ENCODE results near the gene ADCY2.

The ADCY2 gene

DNA sequence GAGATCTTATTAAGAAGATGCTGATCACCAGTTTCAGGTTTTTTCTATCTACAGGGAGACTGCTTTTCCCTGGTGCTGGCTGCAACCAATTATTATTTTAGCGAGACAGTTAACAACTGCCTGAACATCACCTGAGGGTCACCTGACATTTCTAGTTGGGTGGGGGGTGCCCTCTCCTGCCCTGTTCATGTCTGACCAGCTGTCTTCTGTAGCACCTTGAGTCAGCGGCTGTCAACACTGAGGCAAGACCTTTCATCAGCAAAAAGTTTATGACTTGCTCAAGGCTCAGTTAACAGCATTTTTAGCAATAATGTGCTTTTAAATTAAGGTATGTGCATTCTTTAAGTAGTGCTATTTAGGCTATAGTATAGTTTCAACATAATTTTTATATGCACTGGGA, 58.0 kb downstream of the ADCY2 start:
- Histone ChIP-seq H3K9ac (ENCODE audit: low read length) (no peak overlapping the region), H3K9me3 (ENCODE audit: low read length) (no peaks in the 10 kb centered on the region), H3K27ac (ENCODE audit: low read depth, low read length) (no peak overlapping the region), H3K27me3 (ENCODE audit: control insufficient read depth in 1 of 2, insufficient read depth in 2 of 2, low read length in 2 of 2) (no peaks in the 10 kb centered on the region), H3K4me1 (ENCODE audit: insufficient read depth, low read length) (no peaks in the 10 kb centered on the region), H3K36me3 (ENCODE audit: insufficient read depth, low read length) (no peaks in the 10 kb centered on the region), H3K4me3 (ENCODE audit: low read depth in 1 of 2, low read length in 2 of 2) (no peak overlapping the region)

DNA sequence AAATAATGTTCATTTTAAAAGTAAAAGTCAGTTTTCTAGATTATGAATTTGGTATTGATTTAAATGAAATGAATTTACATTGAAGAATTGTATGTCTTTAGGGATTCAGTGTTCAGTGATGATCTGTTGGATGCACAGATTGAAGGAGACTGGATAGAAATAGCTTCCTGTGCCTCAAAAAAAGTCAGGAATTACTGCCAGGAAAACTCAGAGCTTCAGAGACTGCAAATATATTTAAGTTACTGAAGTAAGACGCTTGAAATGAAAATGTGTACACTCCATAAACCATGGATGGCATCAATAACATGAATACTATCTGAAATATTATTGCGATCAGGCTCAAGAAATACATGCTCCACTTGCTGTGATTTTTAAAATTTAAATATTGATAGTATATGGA, 60.3 kb downstream of the ADCY2 start:
- Histone ChIP-seq H3K27ac (ENCODE audit: low read depth, low read length) (no peak overlapping the region), H3K9me3 (ENCODE audit: low read length) (no peaks in the 10 kb centered on the region), H3K4me3 (ENCODE audit: low read depth in 1 of 2, low read length in 2 of 2) (no peak overlapping the region), H3K4me1 (ENCODE audit: insufficient read depth, low read length) (no peaks in the 10 kb centered on the region), H3K27me3 (ENCODE audit: control insufficient read depth in 1 of 2, insufficient read depth in 2 of 2, low read length in 2 of 2) (no peaks in the 10 kb centered on the region), H3K36me3 (ENCODE audit: insufficient read depth, low read length) (no peaks in the 10 kb centered on the region), H3K9ac (ENCODE audit: low read length) (no peak overlapping the region)

DNA sequence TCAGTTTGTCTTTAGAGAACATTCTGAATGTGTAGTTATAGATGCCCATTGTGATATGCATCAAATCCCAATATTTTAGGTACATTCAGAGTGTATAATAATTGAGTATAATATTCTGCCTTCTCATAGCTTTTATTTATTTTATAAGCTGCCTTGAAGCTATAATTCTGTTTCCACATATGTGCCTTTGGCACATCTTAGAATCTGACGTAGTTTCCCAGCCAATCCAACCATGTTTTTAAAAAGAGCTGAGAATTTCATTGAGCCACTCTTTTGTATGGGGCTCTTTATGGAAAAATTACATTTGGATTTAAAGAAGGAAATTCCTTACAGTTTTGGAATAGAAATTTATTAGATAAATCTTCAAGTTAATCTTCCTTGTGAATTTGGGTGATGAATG, 65.4 kb downstream of the ADCY2 start:
- Histone ChIP-seq H3K27ac (ENCODE audit: low read depth, low read length) (no peak overlapping the region), H3K4me1 (ENCODE audit: insufficient read depth, low read length) (peaks cover 13% of the 10 kb centered on the region), H3K27me3 (ENCODE audit: control insufficient read depth in 1 of 2, insufficient read depth in 2 of 2, low read length in 2 of 2) (no peaks in the 10 kb centered on the region), H3K4me3 (ENCODE audit: low read depth in 1 of 2, low read length in 2 of 2) (no peak overlapping the region), H3K9me3 (ENCODE audit: low read length) (no peaks in the 10 kb centered on the region), H3K36me3 (ENCODE audit: insufficient read depth, low read length) (no peaks in the 10 kb centered on the region), H3K9ac (ENCODE audit: low read length) (no peak overlapping the region)

DNA sequence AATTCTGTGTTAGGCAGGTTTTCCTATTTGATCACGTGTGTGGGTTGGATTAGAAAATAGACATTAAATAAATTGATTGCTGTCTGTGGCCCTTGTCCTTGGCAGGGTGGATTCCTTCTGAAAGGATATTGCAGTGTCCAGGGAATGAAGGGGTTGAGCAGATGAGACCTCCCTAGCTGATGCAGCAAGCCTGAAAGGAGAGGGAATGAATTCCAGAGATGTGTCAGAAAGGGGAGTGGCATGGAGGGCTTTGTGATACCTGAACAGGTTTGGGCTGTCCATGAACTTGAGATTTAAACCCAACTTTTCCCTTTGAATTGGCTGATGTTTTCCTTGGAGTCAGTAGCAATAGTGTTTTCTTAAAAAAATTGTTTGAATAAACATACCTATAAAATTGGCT, 66.8 kb downstream of the ADCY2 start:
- no peak overlapping the region for H3K4me3 ChIP-seq (ENCODE audit: low read depth in 1 of 2, low read length in 2 of 2)
- no peak overlapping the region for H3K27ac ChIP-seq (ENCODE audit: low read depth, low read length)
- H3K4me1 ChIP-seq (ENCODE audit: insufficient read depth, low read length), result peaks cover 21% of the 10 kb centered on the region
- no peaks in the 10 kb centered on the region for H3K36me3 ChIP-seq (ENCODE audit: insufficient read depth, low read length)
- H3K27me3 ChIP-seq (ENCODE audit: control insufficient read depth in 1 of 2, insufficient read depth in 2 of 2, low read length in 2 of 2), result no peaks in the 10 kb centered on the region
- no peak overlapping the region for H3K9ac ChIP-seq (ENCODE audit: low read length)
- H3K9me3 ChIP-seq (ENCODE audit: low read length), result no peaks in the 10 kb centered on the region

DNA sequence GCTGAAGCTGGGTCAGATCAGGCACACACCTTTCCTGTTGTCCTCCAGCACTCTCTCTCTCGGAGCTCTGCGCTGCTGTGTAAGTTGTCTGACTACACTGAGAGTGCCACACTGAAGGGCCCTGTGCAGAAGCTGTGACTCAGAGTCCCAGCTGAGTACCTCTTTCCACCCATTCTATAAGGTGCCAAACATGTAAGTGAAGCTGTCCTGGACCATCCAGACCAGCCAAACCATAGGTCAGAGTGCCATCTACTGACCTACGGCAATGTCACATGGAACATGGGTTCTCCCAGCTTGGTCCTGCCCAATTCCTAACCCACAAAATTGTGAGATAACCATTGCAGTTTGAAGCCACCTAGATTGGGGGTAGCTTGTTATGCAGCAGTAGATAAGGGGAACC, 68.2 kb downstream of the ADCY2 start:
- H3K9me3 ChIP-seq (ENCODE audit: low read length), result no peaks in the 10 kb centered on the region

DNA sequence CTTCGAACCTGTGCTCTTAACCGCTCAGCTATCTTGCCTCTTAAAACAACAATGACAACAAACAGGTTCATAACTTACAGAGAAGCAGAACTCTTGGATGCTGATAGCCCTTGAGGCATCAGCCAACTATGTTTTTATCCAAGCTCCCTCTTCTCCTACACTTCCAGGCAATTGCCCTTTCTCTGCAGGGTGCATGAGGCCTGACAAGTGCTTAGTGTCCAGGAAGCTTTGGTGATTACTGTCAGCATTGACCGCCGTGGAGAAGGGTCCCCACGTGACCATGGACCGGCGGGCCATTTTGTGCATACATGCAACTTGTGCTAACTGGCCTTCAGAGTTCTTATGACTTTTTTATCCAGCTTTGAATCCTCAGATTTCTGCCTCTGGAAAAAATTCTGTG, 71.2 kb downstream of the ADCY2 start:
- Histone ChIP-seq H3K4me1 (ENCODE audit: insufficient read depth, low read length) (peaks cover 21% of the 10 kb centered on the region), H3K27me3 (ENCODE audit: control insufficient read depth in 1 of 2, insufficient read depth in 2 of 2, low read length in 2 of 2) (no peaks in the 10 kb centered on the region), H3K27ac (ENCODE audit: low read depth, low read length) (no peak overlapping the region), H3K9ac (ENCODE audit: low read length) (no peak overlapping the region), H3K36me3 (ENCODE audit: insufficient read depth, low read length) (no peaks in the 10 kb centered on the region), H3K9me3 (ENCODE audit: low read length) (no peaks in the 10 kb centered on the region), H3K4me3 (ENCODE audit: low read depth in 1 of 2, low read length in 2 of 2) (no peak overlapping the region)

More for the DNA sequence above, 68.2 kb downstream of the ADCY2 start:
- Histone ChIP-seq H3K4me3 (ENCODE audit: low read depth in 1 of 2, low read length in 2 of 2) (no peak overlapping the region), H3K27ac (ENCODE audit: low read depth, low read length) (no peak overlapping the region), H3K9ac (ENCODE audit: low read length) (no peak overlapping the region), H3K27me3 (ENCODE audit: control insufficient read depth in 1 of 2, insufficient read depth in 2 of 2, low read length in 2 of 2) (no peaks in the 10 kb centered on the region), H3K36me3 (ENCODE audit: insufficient read depth, low read length) (no peaks in the 10 kb centered on the region), H3K4me1 (ENCODE audit: insufficient read depth, low read length) (peaks cover 21% of the 10 kb centered on the region)

DNA sequence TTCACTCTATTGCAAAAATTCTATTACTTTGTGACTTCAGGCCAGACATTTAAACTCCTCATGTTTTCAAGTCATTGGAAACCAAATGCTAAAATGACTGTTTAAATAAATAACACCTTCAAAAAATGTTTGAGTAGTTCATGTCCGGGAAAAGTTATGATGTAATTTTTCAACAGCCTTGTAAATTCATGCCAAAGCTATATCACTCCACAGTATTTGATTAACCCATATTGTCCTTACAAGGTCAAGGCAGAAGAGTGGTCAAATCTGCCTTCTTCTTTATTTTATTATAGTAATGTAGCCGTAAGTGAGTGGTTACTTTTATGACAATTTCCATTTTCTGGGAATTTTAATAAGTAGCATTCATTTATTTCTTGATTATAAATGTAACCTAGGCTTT, 72.8 kb downstream of the ADCY2 start:
- Histone ChIP-seq H3K27ac (ENCODE audit: low read depth, low read length) (no peak overlapping the region), H3K4me1 (ENCODE audit: insufficient read depth, low read length) (peaks cover 21% of the 10 kb centered on the region), H3K4me3 (ENCODE audit: low read depth in 1 of 2, low read length in 2 of 2) (no peak overlapping the region), H3K27me3 (ENCODE audit: control insufficient read depth in 1 of 2, insufficient read depth in 2 of 2, low read length in 2 of 2) (no peaks in the 10 kb centered on the region), H3K9me3 (ENCODE audit: low read length) (no peaks in the 10 kb centered on the region), H3K9ac (ENCODE audit: low read length) (no peak overlapping the region), H3K36me3 (ENCODE audit: insufficient read depth, low read length) (no peaks in the 10 kb centered on the region)

DNA sequence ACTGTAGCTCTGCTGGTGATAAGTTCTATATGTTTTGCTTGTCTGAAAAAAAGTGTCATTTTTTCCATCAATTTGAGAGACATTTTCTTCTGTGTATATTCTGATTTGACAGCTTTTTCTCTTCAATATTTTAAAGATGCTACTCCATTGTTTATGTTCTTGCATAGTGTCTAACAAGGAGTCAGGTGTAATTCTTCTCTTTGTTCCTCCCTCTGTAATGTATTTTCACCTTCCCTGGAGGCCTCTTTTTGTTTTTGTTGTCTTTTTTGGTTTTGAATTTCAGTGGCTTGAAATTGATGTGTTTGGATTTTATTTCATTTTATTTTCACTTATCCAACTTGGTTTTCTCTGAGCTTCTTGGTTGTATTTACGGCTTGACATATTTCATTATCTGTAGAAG, 75.8 kb downstream of the ADCY2 start:
- Histone ChIP-seq H3K9me3 (ENCODE audit: low read length) (no peaks in the 10 kb centered on the region), H3K27ac (ENCODE audit: low read depth, low read length) (no peak overlapping the region), H3K27me3 (ENCODE audit: control insufficient read depth in 1 of 2, insufficient read depth in 2 of 2, low read length in 2 of 2) (no peaks in the 10 kb centered on the region), H3K4me3 (ENCODE audit: low read depth in 1 of 2, low read length in 2 of 2) (no peak overlapping the region), H3K36me3 (ENCODE audit: insufficient read depth, low read length) (no peaks in the 10 kb centered on the region), H3K4me1 (ENCODE audit: insufficient read depth, low read length) (peaks cover 4% of the 10 kb centered on the region), H3K9ac (ENCODE audit: low read length) (no peak overlapping the region)

DNA sequence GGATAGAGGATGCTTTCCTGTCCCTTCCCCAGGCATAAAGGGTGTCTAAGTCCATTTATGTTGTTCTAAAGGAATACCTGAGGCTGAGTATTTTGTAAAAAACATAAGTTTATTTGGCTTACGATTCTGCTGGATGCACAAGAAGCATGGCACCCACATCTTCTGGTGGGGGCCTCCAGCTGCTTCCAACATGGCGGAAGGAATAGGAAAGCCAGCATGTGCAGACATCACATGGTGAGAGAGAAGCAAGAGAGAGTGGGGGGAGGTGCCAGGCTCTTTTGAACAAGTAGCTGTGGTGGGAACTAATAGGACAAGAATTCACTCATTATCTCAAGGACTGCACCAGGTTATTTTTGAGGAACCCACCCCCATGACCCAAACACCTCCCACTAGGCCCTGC, 77.2 kb downstream of the ADCY2 start:
- no peak overlapping the region for H3K4me3 ChIP-seq (ENCODE audit: low read depth in 1 of 2, low read length in 2 of 2)
- H3K4me1 ChIP-seq (ENCODE audit: insufficient read depth, low read length), result no peaks in the 10 kb centered on the region
- H3K36me3 ChIP-seq (ENCODE audit: insufficient read depth, low read length), result no peaks in the 10 kb centered on the region
- no peaks in the 10 kb centered on the region for H3K27me3 ChIP-seq (ENCODE audit: control insufficient read depth in 1 of 2, insufficient read depth in 2 of 2, low read length in 2 of 2)
- no peak overlapping the region for H3K9ac ChIP-seq (ENCODE audit: low read length)
- no peak overlapping the region for H3K27ac ChIP-seq (ENCODE audit: low read depth, low read length)
- H3K9me3 ChIP-seq (ENCODE audit: low read length), result no peaks in the 10 kb centered on the region

DNA sequence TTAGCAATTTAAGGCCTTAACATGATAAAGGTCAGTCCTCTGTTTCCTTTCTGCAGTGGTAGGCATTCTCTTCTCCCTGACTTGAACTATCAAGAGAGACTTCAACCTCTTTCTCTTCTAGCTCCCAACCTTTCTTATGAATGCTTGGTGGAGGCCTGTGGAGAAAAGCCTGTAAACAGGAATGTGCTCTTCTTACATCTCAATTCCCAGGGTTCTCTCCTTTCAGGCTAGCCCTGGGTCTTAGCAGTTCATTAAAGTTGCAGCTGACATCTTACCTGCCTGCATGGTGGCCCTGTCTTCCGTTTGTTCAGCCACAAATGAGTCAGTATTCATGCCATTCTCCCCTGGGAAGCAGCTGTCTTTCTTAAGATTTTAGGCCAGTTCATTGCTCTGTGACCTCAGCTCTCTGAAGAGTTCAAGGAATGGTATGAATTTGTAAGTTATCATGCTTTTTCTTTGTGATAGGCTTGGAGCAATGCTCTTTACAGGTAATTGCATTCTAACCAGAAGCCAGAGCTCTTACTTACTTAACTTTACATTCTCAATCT, 77.8 kb downstream of the ADCY2 start:
- H3K4me3 ChIP-seq (ENCODE audit: low read depth in 1 of 2, low read length in 2 of 2), result no peak overlapping the region
- H3K27ac ChIP-seq (ENCODE audit: low read depth, low read length), result no peak overlapping the region
- H3K36me3 ChIP-seq (ENCODE audit: insufficient read depth, low read length), result no peaks in the 10 kb centered on the region
- H3K9ac ChIP-seq (ENCODE audit: low read length), result no peak overlapping the region
- H3K9me3 ChIP-seq (ENCODE audit: low read length), result no peaks in the 10 kb centered on the region
- H3K4me1 ChIP-seq (ENCODE audit: insufficient read depth, low read length), result no peaks in the 10 kb centered on the region
- H3K27me3 ChIP-seq (ENCODE audit: control insufficient read depth in 1 of 2, insufficient read depth in 2 of 2, low read length in 2 of 2), result no peaks in the 10 kb centered on the region

DNA sequence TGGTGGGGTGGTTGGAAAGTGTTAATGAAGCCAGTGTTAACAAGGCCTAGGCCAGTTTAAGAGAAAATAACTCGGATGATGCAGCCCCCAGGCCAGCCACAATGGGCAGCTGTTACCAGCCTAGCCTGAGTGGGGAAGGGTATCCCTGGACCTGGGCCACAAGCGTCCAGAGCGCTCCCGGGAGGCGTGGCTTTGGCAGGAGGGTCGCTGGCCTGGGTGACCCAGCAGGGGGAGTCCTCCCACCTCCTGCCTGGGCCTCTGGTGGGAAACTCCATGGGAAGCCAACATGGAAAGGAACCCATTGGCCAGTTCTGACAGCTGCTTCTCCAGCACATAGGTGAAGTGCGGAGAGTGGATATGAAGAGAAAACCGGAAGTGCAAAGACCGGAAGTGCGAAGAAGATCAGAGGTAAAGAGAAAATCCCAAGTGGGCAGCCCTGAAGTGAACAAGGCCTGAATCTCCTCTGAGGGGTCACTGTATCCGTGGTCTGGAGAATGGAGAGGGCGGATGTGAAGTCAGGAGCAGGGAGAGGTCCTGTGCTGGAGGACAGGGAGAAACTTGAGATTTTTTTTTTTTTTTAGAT, 79.0 kb downstream of the ADCY2 start:
- no peak overlapping the region for H3K27ac ChIP-seq (ENCODE audit: low read depth, low read length)
- H3K9me3 ChIP-seq (ENCODE audit: low read length), result no peaks in the 10 kb centered on the region
- H3K4me1 ChIP-seq (ENCODE audit: insufficient read depth, low read length), result no peaks in the 10 kb centered on the region
- H3K4me3 ChIP-seq (ENCODE audit: low read depth in 1 of 2, low read length in 2 of 2), result no peak overlapping the region
- H3K9ac ChIP-seq (ENCODE audit: low read length), result no peak overlapping the region
- no peaks in the 10 kb centered on the region for H3K27me3 ChIP-seq (ENCODE audit: control insufficient read depth in 1 of 2, insufficient read depth in 2 of 2, low read length in 2 of 2)
- no peaks in the 10 kb centered on the region for H3K36me3 ChIP-seq (ENCODE audit: insufficient read depth, low read length)

DNA sequence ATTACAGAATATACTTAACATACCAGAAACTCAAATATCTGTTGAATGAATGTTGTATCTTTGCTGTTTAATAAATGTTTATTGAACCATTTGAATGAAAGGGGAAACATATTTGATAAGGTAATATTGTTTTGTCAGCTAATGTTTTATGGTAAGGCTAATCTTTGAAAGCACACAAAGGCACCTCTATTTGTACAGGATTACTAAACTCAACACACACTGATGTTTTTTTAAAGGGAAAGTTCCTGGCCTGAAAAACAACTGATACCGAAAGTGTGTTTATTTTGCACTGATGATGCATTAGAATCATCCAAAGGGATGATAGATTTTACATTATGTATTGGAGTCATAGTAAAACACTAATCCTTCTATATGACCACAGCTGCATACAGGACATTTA, 82.5 kb downstream of the ADCY2 start:
- H3K4me3 ChIP-seq (ENCODE audit: low read depth in 1 of 2, low read length in 2 of 2), result no peak overlapping the region
- no peaks in the 10 kb centered on the region for H3K36me3 ChIP-seq (ENCODE audit: insufficient read depth, low read length)
- H3K27ac ChIP-seq (ENCODE audit: low read depth, low read length), result no peak overlapping the region
- no peaks in the 10 kb centered on the region for H3K27me3 ChIP-seq (ENCODE audit: control insufficient read depth in 1 of 2, insufficient read depth in 2 of 2, low read length in 2 of 2)
- no peak overlapping the region for H3K9ac ChIP-seq (ENCODE audit: low read length)
- no peaks in the 10 kb centered on the region for H3K9me3 ChIP-seq (ENCODE audit: low read length)
- no peaks in the 10 kb centered on the region for H3K4me1 ChIP-seq (ENCODE audit: insufficient read depth, low read length)
